Neural crest cell (in vitro differentiated cells): ENCODE measurements around the gene PTCH1. TPM values are rescaled to one million over a fixed set of nuclear protein-coding genes. Genes with fewer than 3 reads are reported as not detected.

ENCODE experiments used
- DNase-seq: peaks from one replicate; pipeline ENCODE4 v3.0.0; 2021; ENCODE audit warnings: low read depth, mixed read lengths, low spot score
- H3K27ac Mint-ChIP-seq: one replicate; pipeline ENCODE4 v1.8.0; 2021; ENCODE audit warnings: mild to moderate bottlenecking, mixed read lengths; ENCODE audit not compliant: unreplicated experiment
- H3K27me3 Mint-ChIP-seq: 2 replicates; pipeline ENCODE4 v1.8.0; 2021; ENCODE audit warnings: low read depth, mild to moderate bottlenecking, mixed read lengths
- H3K36me3 Mint-ChIP-seq: 2 replicates; pipeline ENCODE4 v1.8.0; 2021; ENCODE audit warnings: low read depth, mild to moderate bottlenecking, mixed read lengths
- H3K4me1 Mint-ChIP-seq: 2 replicates; pipeline ENCODE4 v1.8.0; 2021; ENCODE audit warnings: mixed read lengths
- H3K4me3 Mint-ChIP-seq: one replicate; pipeline ENCODE4 v1.8.0; 2021; ENCODE audit warnings: mild to moderate bottlenecking, mixed read lengths
- H3K9me3 Mint-ChIP-seq: 2 replicates; pipeline ENCODE4 v1.8.0; 2021; ENCODE audit warnings: mixed read lengths
- total RNA-seq: library from RNA; stranded (reverse); gene quantifications from 2 replicates; pipeline ENCODE4 v1.2.1, GENCODE V29; 2021
- TF ChIP-seq, protein P1 (sequence below): fragments of 200-600 bp; sonication (generic); conservative IDR thresholded peaks from 2 replicates; pipeline ENCODE4 v1.5.0; 2021; ENCODE audit warnings: antibody characterized with exemption, mild to moderate bottlenecking

The PTCH1 gene
- total RNA-seq, 1 donor from 2014 or later, result 75.6 TPM

DNA sequence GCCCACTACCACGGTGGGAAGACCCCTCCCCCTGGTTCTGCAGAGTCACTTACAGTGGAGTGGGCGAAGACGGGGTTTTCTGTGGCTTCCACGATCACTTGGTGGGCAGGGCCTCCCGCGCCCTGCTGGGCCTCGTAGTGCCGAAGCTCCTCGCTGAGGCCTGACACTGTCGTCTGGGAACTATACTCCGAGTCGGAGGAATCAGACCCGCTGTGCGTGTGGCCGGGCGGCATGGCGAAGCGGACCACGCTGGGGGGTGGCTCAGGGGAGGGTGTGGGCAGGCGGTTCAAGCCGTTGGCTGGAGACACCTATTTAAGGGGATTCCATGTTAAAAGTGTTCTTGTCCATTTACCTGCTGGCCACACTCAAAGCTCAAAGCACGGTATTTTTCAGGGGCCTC is 67.8 kb downstream of the PTCH1 start:
- DNase-seq, result no peak
- TF ChIP-seq, protein P1, sequence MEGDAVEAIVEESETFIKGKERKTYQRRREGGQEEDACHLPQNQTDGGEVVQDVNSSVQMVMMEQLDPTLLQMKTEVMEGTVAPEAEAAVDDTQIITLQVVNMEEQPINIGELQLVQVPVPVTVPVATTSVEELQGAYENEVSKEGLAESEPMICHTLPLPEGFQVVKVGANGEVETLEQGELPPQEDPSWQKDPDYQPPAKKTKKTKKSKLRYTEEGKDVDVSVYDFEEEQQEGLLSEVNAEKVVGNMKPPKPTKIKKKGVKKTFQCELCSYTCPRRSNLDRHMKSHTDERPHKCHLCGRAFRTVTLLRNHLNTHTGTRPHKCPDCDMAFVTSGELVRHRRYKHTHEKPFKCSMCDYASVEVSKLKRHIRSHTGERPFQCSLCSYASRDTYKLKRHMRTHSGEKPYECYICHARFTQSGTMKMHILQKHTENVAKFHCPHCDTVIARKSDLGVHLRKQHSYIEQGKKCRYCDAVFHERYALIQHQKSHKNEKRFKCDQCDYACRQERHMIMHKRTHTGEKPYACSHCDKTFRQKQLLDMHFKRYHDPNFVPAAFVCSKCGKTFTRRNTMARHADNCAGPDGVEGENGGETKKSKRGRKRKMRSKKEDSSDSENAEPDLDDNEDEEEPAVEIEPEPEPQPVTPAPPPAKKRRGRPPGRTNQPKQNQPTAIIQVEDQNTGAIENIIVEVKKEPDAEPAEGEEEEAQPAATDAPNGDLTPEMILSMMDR, result no peak
- no peaks in the 10 kb centered on the region for H3K27me3 Mint-ChIP-seq
- H3K9me3 Mint-ChIP-seq, result no peaks in the 10 kb centered on the region
- peaks cover 47% of the 10 kb centered on the region for H3K36me3 Mint-ChIP-seq
- peak overlapping the region; percentile 74 for H3K27ac Mint-ChIP-seq
- peaks cover 59% of the 10 kb centered on the region for H3K4me1 Mint-ChIP-seq
- peak overlapping the region; percentile 11 for H3K4me3 Mint-ChIP-seq

DNA sequence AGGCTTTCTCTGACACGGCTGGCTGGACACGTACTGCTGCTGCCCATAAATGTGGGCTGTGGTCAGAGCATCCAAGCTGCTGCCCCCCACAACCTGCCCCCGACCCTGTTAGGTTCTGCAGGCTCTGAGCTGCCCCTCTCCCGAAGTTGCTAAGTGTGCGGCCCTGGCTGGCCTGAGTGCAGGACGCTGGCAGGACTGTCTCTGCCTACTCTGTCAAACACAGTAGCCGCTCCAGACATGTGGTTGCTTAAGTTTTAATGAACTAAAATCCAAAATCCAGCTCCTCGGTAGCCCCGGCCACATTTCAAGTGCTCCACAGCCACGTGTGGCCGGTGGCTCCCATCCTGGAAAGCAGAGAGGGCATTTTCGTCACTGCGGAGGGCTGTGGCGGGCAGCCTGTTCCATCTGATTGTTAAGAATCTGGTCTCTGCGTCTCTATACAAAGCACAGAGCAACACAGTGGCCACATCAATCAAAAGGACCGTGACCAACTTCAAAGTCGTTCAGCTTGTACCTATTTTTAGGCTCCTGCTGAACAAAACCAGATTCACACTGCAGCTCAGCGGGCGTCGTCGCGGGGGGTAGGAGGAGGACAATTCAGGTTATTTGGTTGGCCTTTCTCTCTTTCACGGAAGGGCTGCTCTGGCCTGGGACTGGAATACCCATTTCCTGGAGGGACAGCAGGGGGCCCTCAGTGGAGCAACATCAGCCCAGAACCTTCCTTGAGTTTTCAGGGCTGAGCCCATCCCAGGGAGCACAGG is 68.9 kb downstream of the PTCH1 start:
- Mint-ChIP-seq H3K27ac (peak overlapping the region; percentile 62), H3K4me3 (peak overlapping the region; percentile 45), H3K36me3 (peaks cover 41% of the 10 kb centered on the region), H3K4me1 (peaks cover 59% of the 10 kb centered on the region), H3K9me3 (no peaks in the 10 kb centered on the region), H3K27me3 (no peaks in the 10 kb centered on the region)
- TF ChIP-seq, protein P1, result no peak
- no peak for DNase-seq

DNA sequence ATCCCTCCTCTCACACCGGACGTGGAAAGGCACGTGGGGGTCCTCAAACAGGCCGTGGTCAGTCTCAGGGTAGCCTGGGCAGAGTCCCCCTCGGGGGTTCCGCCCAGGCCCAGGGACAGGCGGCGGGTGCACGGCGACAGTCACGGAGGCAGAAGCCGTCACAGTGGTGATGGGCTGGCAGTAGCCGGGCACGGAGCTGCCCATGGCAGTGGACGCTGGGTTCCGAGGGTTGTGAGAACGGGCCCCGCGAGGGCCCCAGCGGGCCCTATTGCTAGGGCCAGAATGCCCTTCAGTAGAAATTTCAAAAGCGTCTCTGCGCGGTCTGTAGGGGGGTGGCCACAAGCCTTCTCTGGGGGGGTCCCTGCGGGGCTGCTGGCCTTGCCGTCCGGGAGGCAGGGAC is 69.8 kb downstream of the PTCH1 start:
- Mint-ChIP-seq H3K27me3 (no peaks in the 10 kb centered on the region), H3K9me3 (no peaks in the 10 kb centered on the region), H3K36me3 (peaks cover 38% of the 10 kb centered on the region), H3K27ac (no peak overlapping the region), H3K4me1 (peaks cover 50% of the 10 kb centered on the region), H3K4me3 (no peak overlapping the region)
- no peak for DNase-seq
- TF ChIP-seq, protein P1, result no peak

DNA sequence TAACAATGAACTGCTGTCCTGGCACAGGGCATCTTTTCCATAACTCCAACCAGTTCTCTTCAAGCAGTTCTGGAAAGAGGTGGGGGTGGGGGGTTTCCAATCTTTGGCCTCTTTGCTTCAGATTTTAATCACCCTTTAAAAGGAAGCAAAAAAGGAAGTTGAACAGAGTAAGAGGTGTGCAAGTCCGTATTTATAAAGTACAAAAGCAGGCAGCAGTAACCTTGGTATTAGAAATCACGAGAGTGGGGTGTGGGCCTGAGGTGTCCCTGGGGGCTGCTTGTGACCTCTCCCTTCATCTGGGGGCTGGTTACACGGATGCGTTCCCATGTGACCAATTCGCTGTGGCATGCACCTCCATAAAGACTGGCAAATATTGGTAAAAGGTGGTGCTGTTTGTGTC is 70.5 kb downstream of the PTCH1 start:
- DNase-seq, result no peak
- TF ChIP-seq, protein P1, result no peak
- Mint-ChIP-seq H3K27ac (no peak overlapping the region), H3K4me1 (peaks cover 43% of the 10 kb centered on the region), H3K36me3 (peaks cover 35% of the 10 kb centered on the region), H3K9me3 (no peaks in the 10 kb centered on the region), H3K27me3 (no peaks in the 10 kb centered on the region), H3K4me3 (no peak overlapping the region)

DNA sequence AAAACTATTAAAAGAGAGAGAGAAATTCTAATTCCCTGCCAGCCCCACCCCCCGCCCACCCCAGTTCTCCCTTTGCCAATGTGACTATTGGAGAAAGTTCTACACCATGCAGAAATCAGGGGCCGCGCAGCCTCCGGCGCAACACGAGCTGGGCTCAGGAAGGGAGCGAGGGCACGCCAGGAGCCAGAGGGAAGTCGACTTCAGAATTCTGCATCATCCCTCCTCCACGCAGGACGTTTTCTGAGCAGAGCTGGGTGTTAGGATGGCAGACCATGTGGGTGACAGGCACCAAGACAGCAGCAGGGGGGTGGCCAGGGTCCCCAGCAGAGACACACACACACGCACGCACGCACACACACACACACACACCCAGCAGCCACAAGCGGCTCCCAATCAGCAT is 72.6 kb downstream of the PTCH1 start:
- no peak overlapping the region for H3K27ac Mint-ChIP-seq
- H3K4me3 Mint-ChIP-seq, result no peak overlapping the region
- H3K36me3 Mint-ChIP-seq, result peaks cover 28% of the 10 kb centered on the region
- TF ChIP-seq, protein P1, result no peak
- no peaks in the 10 kb centered on the region for H3K27me3 Mint-ChIP-seq
- DNase-seq, result no peak
- peaks cover 22% of the 10 kb centered on the region for H3K4me1 Mint-ChIP-seq
- peaks cover 3% of the 10 kb centered on the region for H3K9me3 Mint-ChIP-seq
